T follicular helper cell (primary cell): Measurements from ENCODE around the gene HES2.
A peak's percentile ranks its signal among the peaks of the same experiment; 100 is the strongest.
"Not testable (repeated sequence)": the region's sequence is repeated elsewhere in the genome, so short reads cannot be mapped to it uniquely, and the experiment has no call there.

ENCODE experiments used
- DNase-seq: peaks from one replicate; pipeline ENCODE4 v3.0.0-alpha.2; 2020; ENCODE audit warnings: low read depth

HES2 gene

DNA sequence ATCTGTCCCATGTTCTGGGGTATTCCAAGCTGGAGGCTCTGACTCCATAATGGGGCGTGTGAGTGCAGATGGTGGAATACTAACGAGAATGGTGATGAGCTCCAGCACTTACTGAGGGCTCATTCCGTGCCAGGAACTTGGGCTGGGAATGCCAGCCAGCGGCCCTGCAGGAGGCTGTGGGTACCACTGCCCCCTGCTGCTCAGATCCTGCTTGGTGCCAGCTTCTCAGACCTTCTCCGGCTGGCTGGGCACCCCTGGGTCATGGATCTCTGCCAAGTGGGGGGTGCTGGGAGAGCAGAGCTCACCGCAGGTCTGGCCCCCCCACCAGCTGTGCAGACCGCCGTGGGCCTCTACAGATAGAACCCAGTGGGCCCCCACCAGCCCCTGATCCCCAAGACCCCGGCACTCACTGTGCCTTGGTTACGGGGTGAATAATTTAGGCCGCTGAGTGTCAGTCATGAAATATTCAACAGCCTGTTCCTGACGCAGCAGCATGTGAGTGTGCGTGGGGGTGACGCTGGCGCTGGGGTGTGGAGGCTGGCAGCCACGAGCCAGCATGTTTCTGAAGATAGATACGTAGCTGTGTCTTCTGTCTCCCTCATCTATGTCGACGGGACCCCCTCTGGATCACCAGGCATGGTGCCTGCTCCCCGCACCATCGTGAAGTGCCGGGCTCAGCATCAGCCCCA is 17.4 kb upstream of the HES2 start:
- DNase-seq = not testable (repeated sequence)

GRCh38 chr1:6436277-6436676 is 16.6 kb upstream of the HES2 start:
- not testable (repeated sequence) for DNase-seq

DNA sequence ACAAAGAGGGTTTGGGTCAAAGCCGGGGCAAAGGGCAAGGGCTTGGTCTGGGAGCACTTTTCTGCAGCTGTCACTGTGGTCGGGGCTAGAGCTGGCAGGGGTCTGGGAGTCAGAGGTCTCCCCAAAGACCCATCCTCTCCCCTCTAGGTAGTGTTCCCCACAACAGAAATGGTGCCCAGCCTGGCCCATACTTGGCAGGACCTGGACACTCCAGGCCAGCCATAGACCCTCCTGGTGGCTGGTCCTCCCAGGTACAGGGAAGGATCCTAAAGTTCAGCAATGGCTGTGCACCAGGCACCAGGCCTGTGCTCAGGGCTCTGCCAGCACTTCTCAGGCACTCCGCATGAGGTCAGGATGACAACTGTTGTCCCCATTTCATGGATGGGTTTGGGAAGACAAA is 15.8 kb upstream of the HES2 start:
- no peak for DNase-seq

GRCh38 chr1:6435129-6435528 is 15.4 kb upstream of the HES2 start:
- no peak for DNase-seq

- no peak for DNase-seq
Observed at GRCh38 chr1:6434186-6434585, 14.5 kb upstream of the HES2 start.

DNA sequence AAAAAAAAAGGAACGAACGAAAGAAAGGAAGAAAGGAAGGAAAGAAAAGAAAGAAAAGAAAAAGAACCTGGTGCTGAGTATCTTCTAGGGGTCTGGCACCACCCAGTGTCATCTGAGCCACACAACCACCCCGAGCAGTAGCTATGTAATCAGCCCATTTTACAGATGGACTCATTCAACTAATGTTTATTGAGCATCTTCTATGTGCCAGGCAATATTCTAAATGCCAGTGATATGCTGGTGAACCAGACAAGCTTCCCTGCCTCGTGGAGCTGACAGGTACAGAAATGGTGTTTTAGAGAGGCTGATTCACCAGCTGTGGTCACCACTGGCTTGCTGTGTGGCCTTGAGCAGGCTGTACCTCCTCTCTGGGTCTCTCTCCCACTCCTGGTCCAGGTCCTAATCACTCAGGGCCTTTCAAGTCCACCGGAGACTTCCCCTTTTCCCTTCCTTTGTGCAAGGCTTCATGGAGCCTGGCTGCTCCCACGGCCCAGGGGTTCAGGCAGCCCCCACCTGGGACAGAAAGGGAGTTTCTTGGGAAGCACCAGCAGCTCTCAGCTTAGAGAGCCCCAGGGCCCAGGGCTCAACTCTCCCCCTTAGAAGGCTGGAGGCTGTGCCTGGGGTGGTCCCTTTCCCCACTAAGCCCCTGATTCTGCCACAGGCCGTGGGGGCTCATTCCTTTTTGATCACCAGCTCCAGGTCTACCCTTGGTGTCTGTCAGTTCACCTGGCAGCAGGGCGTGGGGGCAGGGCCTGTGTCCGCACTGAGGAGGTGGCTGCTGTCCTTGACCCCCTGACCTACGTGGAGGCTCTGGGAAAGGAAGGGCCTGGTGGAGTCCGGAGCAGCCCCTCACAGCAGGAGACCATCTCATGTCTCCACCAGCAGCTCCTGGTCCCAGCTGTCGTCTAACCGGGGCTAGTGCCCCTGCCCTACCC is 12.2 kb upstream of the HES2 start:
- DNase-seq = not testable (repeated sequence)

GRCh38 chr1:6429660-6430411 is 10.1 kb upstream of the HES2 start:
- DNase-seq = not testable (repeated sequence)

DNA sequence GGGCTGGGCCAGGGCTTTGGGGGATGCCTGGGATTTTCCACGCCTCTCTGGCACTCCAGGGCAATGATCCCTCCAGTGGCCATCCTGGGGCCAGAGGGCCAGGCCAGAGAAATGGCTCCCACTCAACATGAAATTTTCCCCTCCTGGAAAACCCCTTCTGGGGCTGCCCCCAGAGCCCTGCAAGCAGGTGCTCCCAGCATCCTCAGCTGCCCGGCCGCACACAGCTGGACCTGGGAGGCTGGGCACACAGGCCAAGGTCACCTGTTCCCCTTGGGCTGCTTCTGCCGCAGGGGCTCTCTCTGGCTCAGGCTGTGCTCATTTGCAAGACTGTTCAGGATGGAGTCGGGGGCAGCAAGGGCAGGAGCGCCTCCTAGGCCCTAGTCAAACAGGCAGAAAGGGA is 8.7 kb upstream of the HES2 start:
- not testable (repeated sequence) for DNase-seq

DNA sequence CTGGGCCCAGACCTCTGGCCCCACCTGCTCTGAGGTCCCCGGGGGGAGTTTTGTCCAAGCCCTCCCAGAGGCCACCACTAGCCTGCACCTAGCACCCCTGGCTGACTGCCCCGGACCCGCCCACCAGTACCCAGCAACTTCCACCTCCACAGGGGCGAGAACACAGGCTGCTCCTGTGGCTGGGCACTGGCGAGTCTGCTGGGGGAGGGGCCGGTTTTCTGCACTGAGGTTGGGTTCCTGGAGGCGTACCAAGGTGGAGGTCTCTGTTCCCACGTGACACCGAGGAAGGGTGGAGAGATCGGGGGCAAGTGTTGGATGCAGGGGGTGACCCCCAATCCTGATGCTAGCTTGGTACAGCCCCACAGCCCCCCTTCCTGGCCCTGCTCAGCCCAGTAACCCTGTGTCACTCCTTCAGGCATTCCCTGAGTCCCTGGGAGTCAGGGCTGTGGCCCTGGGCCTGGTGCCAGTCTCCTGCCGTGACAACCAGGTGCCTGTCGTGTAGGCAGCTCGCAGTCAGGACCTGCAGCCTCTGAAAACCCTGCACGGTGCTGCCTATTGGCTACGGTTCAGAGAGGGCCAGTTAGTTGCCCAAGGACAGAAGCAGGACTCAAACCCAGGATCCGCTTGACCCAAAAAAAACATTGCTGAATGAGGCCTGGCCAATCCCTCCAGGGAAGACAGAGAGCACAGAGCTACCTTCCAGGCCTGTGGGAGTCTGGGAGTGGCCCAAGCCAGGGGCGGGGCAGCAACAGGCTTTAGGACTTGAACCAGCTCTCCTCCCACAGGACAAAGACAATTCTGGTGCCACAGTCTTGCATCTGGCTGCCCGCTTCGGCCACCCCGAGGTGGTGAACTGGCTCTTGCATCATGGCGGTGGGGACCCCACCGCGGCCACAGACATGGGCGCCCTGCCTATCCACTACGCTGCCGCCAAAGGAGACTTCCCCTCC is 8.0 kb upstream of the HES2 start:
- DNase-seq = no peak

- DNase-seq = no peak
Observed at GRCh38 chr1:6426972-6427350, 7.2 kb upstream of the HES2 start.

GRCh38 chr1:6426277-6426971 is 6.7 kb upstream of the HES2 start:
- DNase-seq = no peak

DNA sequence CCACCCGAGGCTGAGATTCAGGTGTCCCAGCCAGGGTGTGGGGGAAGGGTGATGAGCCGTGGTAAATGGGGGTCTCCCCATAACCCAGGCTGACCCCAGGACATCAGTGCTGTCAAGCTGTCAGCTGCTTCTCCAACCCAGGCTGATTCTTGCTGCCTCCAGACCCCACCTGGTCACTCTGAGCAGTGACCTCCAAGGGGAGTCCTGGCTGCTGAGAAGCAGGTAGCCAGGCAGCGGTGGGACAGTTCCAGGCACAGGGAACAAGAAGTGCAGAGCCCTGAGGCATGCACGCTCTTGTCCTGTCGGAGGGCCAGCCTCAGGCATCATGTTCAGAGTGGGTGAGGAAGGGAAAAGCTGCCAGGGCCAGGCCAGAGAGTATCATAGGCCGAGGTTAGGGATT is 5.9 kb upstream of the HES2 start:
- no peak for DNase-seq

GRCh38 chr1:6424619-6425593 is 5.2 kb upstream of the HES2 start, which contains the start of gene ESPN:
TSS of gene ESPN (plus strand) at chr1:6424776. CDS start at chr1:6424956, 180 bp downstream.
- DNase-seq = no peak

DNA sequence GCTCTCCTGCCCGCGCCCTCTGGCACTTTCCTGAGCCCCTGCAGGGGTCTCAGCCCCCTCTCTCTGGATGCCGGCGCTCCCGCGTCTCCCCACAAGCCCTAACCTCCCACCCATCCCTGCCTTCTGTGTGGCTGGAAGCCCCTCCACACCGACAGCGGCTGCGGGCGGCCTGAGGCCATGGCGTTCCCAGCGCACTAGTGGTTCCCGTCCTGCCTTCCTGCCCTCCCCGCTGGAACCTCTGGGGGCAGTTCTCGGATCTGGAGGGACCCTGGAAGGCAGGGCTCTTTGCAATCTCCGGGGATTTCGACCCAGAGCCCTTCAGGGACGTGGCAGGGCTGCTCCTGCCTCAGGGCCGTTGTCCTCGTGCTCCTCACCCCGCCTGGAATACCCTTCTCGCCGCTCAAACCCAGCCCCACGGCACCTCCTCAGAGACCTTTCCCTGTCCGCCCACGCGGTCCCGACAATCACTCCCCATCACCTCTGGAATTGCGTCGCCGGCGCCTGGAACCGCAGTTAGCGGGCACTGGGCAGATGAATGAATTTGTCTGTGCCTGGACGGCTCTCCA is 4.4 kb upstream of the HES2 start:
- no peak for DNase-seq

GRCh38 chr1:6423321-6423999 is 3.7 kb upstream of the HES2 start:
- peak; percentile 57 for DNase-seq

DNA sequence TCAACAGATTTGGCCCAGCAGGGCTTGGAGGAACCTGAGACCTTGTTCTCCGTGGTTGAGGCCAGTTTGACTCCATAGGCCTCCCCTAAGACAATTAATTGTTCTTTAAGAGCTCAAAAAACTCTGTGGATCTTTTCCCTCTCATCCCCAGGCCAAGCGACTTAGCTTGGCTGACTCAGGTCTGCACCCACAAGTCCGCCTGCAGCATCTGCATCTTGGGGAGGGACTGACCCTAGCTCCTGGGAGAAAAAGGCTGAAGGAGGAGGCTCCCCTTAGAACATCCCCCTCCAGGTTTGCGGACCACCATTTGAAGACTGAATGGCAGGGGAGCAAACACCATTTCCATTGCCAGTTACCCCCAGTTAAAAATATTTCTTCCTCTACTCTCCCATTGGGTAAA is 1.5 kb upstream of the HES2 start:
- no peak for DNase-seq

DNA sequence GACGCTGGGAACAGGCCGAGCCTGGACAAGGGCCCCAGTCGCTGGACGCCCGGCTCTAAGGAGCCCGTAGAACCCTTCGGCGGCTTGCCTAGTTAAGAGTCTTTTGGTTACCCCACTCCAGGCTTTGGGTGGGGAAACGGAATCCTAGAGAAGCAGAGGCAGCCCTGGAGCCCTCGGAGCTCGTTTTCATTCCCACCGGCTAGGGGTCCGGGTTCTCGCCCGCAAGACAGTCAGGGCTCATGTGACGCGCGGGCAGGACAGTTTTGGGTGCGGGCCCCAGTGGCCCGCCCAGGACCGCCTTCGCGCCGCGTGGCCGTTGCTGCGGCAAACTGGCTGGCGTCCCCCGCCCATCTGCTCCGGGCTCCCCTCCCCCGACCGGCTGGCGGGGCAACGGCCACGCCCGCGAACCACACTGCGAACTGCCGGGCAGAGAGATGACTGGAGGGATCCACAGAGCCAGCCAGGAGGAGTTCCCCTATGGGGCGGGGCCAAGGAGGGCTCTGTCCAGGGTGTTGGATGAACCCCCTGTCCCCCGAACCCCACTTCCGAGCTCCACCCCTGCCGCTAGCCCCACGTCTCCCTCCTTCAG is 829 bp upstream of the HES2 start:
- DNase-seq = no peak

DNA sequence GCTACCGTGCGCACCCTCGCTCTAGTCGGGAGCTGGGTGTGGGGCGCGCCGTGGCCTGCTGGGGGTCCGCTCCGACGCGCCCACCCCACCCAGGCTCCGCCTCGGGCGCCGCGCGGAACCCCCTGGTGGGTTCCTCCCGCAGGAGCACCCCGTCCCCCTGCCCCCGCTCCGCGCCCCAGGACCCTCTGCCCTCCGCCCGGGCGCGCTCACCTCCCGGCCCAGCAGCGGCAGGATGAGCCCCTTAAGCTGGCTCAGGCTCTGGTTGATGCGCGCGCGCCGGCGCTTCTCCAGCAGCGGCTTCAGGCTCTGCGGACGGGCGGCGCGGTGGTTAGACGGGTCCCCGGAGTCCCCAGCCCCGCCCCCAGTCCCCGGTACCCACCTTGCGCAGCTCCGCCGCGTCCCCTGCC is 319 bp downstream of the HES2 start:
- DNase-seq = no peak
